Vagina (tissue), 2 donors: ENCODE measurements around the gene SERPING1. TPM values are rescaled to one million over a fixed set of nuclear protein-coding genes. Genes with fewer than 3 reads are reported as not detected.

Source experiments
- DNase-seq, 2 donors: peaks; one replicate each; pipeline ENCODE4 v3.0.0-alpha.2; 2017; ENCODE audit errors: extremely low spot score in 2 of 2
- H3K27ac ChIP-seq: fragments of 200-600 bp; sonication (generic); one replicate; pipeline ENCODE4 v1.5.1; 2019
- H3K27me3 ChIP-seq: fragments of 200-600 bp; sonication (generic); one replicate; pipeline ENCODE4 v1.5.1; 2019
- H3K36me3 ChIP-seq, 2 donors: fragments of 200-600 bp; sonication (generic); one replicate each; pipeline ENCODE4 v1.5.1; 2017 to 2019
- H3K4me1 ChIP-seq: fragments of 200-600 bp; sonication (generic); one replicate; pipeline ENCODE4 v1.5.1; 2019
- H3K4me3 ChIP-seq, 2 donors: fragments of 200-600 bp; sonication (generic); 1 replicate in 1 of 2; 2 replicates in 1 of 2; pipeline ENCODE4 v1.5.1; 2016 to 2019
- H3K9me3 ChIP-seq: fragments of 200-600 bp; sonication (generic); one replicate; pipeline ENCODE4 v1.5.1; 2019
- CTCF ChIP-seq, 3 experiments: fragments of 450-650 bp in 2 of 3; fragments of 200-600 bp in 1 of 3; sonication (generic) in 1 of 3; IDR thresholded peaks; one replicate each; pipeline ENCODE4 v1.5.1; 2017 to 2019; ENCODE audit warnings: antibody characterized with exemption in 3 of 3, mild to moderate bottlenecking in 2 of 3, moderate library complexity in 2 of 3
- POLR2A ChIP-seq, 2 donors: fragments of 450-650 bp; IDR thresholded peaks; one replicate each; pipeline ENCODE4 v1.6.1; 2017; ENCODE audit warnings: antibody characterized with exemption in 2 of 2, mild to moderate bottlenecking in 2 of 2, moderate library complexity in 2 of 2
- POLR2AphosphoS5 ChIP-seq, 2 donors: sonication (generic); formaldehyde crosslinking; IDR thresholded peaks; one replicate each; pipeline ENCODE4 v1.9.0; 2017; ENCODE audit warnings: antibody characterized with exemption in 2 of 2, mild to moderate bottlenecking in 2 of 2, low read depth in 1 of 2; ENCODE audit not compliant: insufficient read depth in 1 of 2
- intact Hi-C: fragments of 100-400 bp; cut with DNase I; formaldehyde crosslinking; loops from one replicate; pipeline ENCODE4 v1.15.1; 2023
- total RNA-seq: library from RNA; depleted of rRNA; stranded (reverse); fragments of >200 nt; gene quantifications from one replicate; pipeline ENCODE4 v1.2.3, GENCODE V29; 2016

SERPING1 gene
- total RNA-seq, 1 donor from 2014 or later = 779 TPM

GRCh38 chr11:57633394-57634070, 36.0 kb downstream of the SERPING1 start:
- no peaks in the 10 kb centered on the region for H3K36me3 ChIP-seq
- no peak for DNase-seq
- no peak for TF ChIP-seq CTCF (IDR thresholded peaks at IDR 0.05)
- no peak for TF ChIP-seq POLR2AphosphoS5 (IDR thresholded peaks at IDR 0.05; ENCODE audit: insufficient read depth in 1 of 2, low read depth in 1 of 2)
- TF ChIP-seq POLR2A (IDR thresholded peaks at IDR 0.05) = no peak
- H3K4me3 ChIP-seq = no peak overlapping the region
- no peak overlapping the region for H3K27ac ChIP-seq
- H3K27me3 ChIP-seq = no peaks in the 10 kb centered on the region
- peaks cover 10% of the 10 kb centered on the region for H3K4me1 ChIP-seq
- intact Hi-C loops = no loop called here
- H3K9me3 ChIP-seq = no peaks in the 10 kb centered on the region

GRCh38 chr11:57634311-57634710, 36.8 kb downstream of the SERPING1 start:
- H3K4me3 ChIP-seq = no peak overlapping the region
- TF ChIP-seq POLR2AphosphoS5 (IDR thresholded peaks at IDR 0.05; ENCODE audit: insufficient read depth in 1 of 2, low read depth in 1 of 2) (no peak), POLR2A (IDR thresholded peaks at IDR 0.05) (no peak), CTCF (IDR thresholded peaks at IDR 0.05) (no peak)
- intact Hi-C loops = no loop called here

GRCh38 chr11:57635246-57635645, 37.8 kb downstream of the SERPING1 start:
- Histone ChIP-seq H3K36me3 (no peaks in the 10 kb centered on the region), H3K4me1 (peaks cover 24% of the 10 kb centered on the region), H3K4me3 (no peak overlapping the region), H3K9me3 (no peaks in the 10 kb centered on the region), H3K27me3 (no peaks in the 10 kb centered on the region), H3K27ac (no peak overlapping the region)
- no peak for DNase-seq
- intact Hi-C loops = no loop called here
- TF ChIP-seq POLR2AphosphoS5 (IDR thresholded peaks at IDR 0.05; ENCODE audit: insufficient read depth in 1 of 2, low read depth in 1 of 2) (no peak), POLR2A (IDR thresholded peaks at IDR 0.05) (no peak), CTCF (IDR thresholded peaks at IDR 0.05) (no peak)

More at GRCh38 chr11:57634311-57634710, 36.8 kb downstream of the SERPING1 start:
- no peaks in the 10 kb centered on the region for H3K36me3 ChIP-seq
- peaks cover 15% of the 10 kb centered on the region for H3K4me1 ChIP-seq
- DNase-seq = no peak
- H3K27me3 ChIP-seq = no peaks in the 10 kb centered on the region
- H3K27ac ChIP-seq = no peak overlapping the region
- no peaks in the 10 kb centered on the region for H3K9me3 ChIP-seq

- Histone ChIP-seq H3K4me3 (peak overlapping the region; percentile 66 to 93), H3K4me1 (peaks cover 37% of the 10 kb centered on the region), H3K27ac (peak overlapping the region; percentile 80), H3K9me3 (no peaks in the 10 kb centered on the region), H3K27me3 (no peaks in the 10 kb centered on the region), H3K36me3 (no peaks in the 10 kb centered on the region)
- TF ChIP-seq CTCF (IDR thresholded peaks at IDR 0.05) (no peak), POLR2A (IDR thresholded peaks at IDR 0.05) (no peak), POLR2AphosphoS5 (IDR thresholded peaks at IDR 0.05; ENCODE audit: insufficient read depth in 1 of 2, low read depth in 1 of 2) (no peak)
- DNase-seq = no peak
- intact Hi-C loops = loop anchor here (2.0 kb wide), 2 partner anchors 35 to 69 kb away; no protein-coding TSS in a partner anchor
These were observed 40.1 kb downstream of the SERPING1 start for GRCh38 chr11:57637626-57638004.
